Mammary epithelial cell (primary cell): Measurements from ENCODE around the gene CCDC185.

Source experiments
- CTCF ChIP-seq, 2 donors: IDR thresholded peaks in 1 of 2; conservative IDR thresholded peaks in 1 of 2; 2 replicates each; pipeline ENCODE4 v1.5.1; 2011 to 2012; ENCODE audit warnings: inconsistent platforms in 2 of 2, low read length in 2 of 2, mild to moderate bottlenecking in 2 of 2, control low read depth in 1 of 2, low read depth in 1 of 2; ENCODE audit not compliant: insufficient read depth in 1 of 2; ENCODE audit errors: extremely low read depth in 1 of 2
- EZH2 ChIP-seq: IDR thresholded peaks from 2 replicates; pipeline ENCODE4 v1.6.1; 2012; ENCODE audit warnings: low read length, inconsistent platforms, borderline replicate concordance

GRCh38 chr1:223346311-223346710, 46.9 kb upstream of the CCDC185 start:
- no peak for TF ChIP-seq EZH2
- TF ChIP-seq CTCF (conservative IDR thresholded peaks at IDR 0.05 in 1 of 2, IDR thresholded peaks at IDR 0.05 in 1 of 2; ENCODE audit: extremely low read depth in 1 of 2, insufficient read depth in 1 of 2, low read depth in 1 of 2, low read length in 2 of 2), result no peak
